ENCODE data around the gene ANKRD6. TPM values are rescaled to one million over a fixed set of nuclear protein-coding genes. Genes with fewer than 3 reads are reported as not detected.

Gene ANKRD6
- polyA plus RNA-seq, 1 of the 3 experiments (the other 2 are of a cell fraction) = 2.6 TPM

DNA sequence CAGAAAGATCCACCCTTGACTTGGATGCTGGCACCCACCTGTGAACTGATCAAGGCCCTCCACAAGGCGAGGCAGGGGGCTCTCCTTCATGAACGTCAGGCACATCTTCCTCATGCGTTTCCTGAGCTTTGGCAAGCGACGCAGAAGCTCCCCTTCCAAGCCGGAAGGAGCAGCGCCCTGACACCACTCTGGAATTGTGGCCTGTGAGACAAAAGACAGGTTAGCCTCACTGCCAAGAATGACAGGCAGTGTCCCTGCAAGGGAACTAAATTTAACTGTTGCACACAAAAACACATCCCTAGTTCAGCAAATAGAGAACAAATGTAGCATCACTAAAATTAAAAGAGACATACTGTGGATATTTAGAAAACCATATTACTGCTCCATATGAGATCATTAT is 247.6 kb downstream of the ANKRD6 start:
- ChIA-PET CTCF (interaction anchor here (1.0 kb wide), 1 partner anchor 34 kb away, joined by 3 read pairs; no protein-coding TSS in a partner anchor), POLR2A (no interaction called here)
- H3K27ac ChIP-seq (ENCODE audit: low read depth in 2 of 2, low read length in 1 of 2) = no peak overlapping the region
- DNase-seq = no peak
- no peaks in the 10 kb centered on the region for H3F3A ChIP-seq (replicated peaks; ENCODE audit: insufficient read depth)
- no peak overlapping the region for H3K4me2 ChIP-seq
- H3K36me3 ChIP-seq (replicated peaks in 1 of 2; ENCODE audit: control insufficient read depth in 1 of 2, insufficient read depth in 2 of 2, low read length in 1 of 2) = peaks cover 43 to 59% of the 10 kb centered on the region in 2 experiments
- H3K4me1 ChIP-seq (ENCODE audit: control insufficient read depth in 1 of 2, insufficient read depth in 2 of 2, low read depth in 1 of 2, low read length in 1 of 2) = peaks cover 0 to 7% of the 10 kb centered on the region in 2 experiments; a peak in 3 of 4 replicates
- no peaks in the 10 kb centered on the region for H3K9me3 ChIP-seq
- WGBS (ENCODE audit: low lambda C conversion rate) = 84% methylated on average over 7 of the region's 7 CpGs
- H4K20me1 ChIP-seq (ENCODE audit: insufficient read depth) = no peaks in the 10 kb centered on the region
- no peak overlapping the region for H3K9ac ChIP-seq
- no peaks in the 10 kb centered on the region for H3K27me3 ChIP-seq (ENCODE audit: insufficient read depth)
- TF ChIP-seq, protein P1, sequence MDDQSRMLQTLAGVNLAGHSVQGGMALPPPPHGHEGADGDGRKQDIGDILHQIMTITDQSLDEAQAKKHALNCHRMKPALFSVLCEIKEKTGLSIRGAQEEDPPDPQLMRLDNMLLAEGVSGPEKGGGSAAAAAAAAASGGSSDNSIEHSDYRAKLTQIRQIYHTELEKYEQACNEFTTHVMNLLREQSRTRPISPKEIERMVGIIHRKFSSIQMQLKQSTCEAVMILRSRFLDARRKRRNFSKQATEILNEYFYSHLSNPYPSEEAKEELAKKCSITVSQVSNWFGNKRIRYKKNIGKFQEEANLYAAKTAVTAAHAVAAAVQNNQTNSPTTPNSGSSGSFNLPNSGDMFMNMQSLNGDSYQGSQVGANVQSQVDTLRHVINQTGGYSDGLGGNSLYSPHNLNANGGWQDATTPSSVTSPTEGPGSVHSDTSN (IDR thresholded peaks at IDR 0.05) = no peak
- TF ChIP-seq FOXM1 (IDR thresholded peaks at IDR 0.05; ENCODE audit: low read depth) (no peak), TAF1 (IDR thresholded peaks at IDR 0.05; ENCODE audit: borderline replicate concordance, low read depth, low read length) (no peak), RAD21 (IDR thresholded peaks at IDR 0.05; ENCODE audit: low read length) (no peak)
- H2AFZ ChIP-seq (ENCODE audit: low read depth) = no peak overlapping the region
- no peaks in the 10 kb centered on the region for H3K9me2 ChIP-seq
- no peaks in the 10 kb centered on the region for H3K79me2 ChIP-seq (ENCODE audit: insufficient read depth)
- H3K4me3 ChIP-seq (ENCODE audit: low read depth in 2 of 2, low read length in 1 of 2) = no peak overlapping the region

DNA sequence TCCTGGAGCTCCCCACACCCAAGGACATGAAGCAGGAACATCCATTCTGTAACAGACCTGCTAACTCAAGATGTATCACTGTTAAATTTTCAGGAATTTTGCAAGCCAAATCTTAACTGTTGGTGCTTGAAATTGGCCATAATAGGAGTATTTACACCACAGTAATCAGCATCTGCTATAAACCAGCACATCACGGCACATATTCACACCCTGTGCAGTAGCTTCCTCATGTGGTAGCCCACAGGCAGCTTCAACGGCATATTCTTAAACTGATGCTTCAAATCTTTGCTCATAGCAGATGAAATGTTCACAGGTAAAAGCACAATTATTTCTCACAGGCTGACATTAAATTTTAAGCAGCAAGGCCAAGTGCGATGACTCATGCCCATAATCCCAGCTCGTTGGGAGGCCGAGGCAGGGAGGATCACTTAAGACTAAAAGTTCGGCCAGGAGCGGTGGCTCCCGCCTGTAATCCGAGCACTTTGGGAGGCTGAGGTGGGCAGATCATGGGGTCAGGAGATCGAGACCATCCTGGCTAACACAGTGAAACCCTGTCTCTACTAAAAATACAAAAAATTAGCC is 249.1 kb downstream of the ANKRD6 start:
- Histone ChIP-seq H3K36me3 (replicated peaks in 1 of 2; ENCODE audit: control insufficient read depth in 1 of 2, insufficient read depth in 2 of 2, low read length in 1 of 2) (peaks cover 38 to 61% of the 10 kb centered on the region in 2 experiments), H3K79me2 (ENCODE audit: insufficient read depth) (no peaks in the 10 kb centered on the region), H3K4me3 (ENCODE audit: low read depth in 2 of 2, low read length in 1 of 2) (no peak overlapping the region), H3K9me3 (no peaks in the 10 kb centered on the region), H3K4me1 (ENCODE audit: control insufficient read depth in 1 of 2, insufficient read depth in 2 of 2, low read depth in 1 of 2, low read length in 1 of 2) (no peaks in the 10 kb centered on the region; a peak in 1 of 4 replicates), H3F3A (replicated peaks; ENCODE audit: insufficient read depth) (no peaks in the 10 kb centered on the region), H3K4me2 (no peak overlapping the region), H3K27ac (ENCODE audit: low read depth in 2 of 2, low read length in 1 of 2) (no peak overlapping the region), H3K27me3 (ENCODE audit: insufficient read depth) (no peaks in the 10 kb centered on the region), H4K20me1 (ENCODE audit: insufficient read depth) (no peaks in the 10 kb centered on the region), H3K9me2 (no peaks in the 10 kb centered on the region), H2AFZ (ENCODE audit: low read depth) (no peak overlapping the region), H3K9ac (no peak overlapping the region)
- CTCF ChIA-PET = interaction anchor here (1.2 kb wide), 1 partner anchor 310 kb away, joined by 3 read pairs; no protein-coding TSS in a partner anchor
- POLR2A ChIA-PET = no interaction called here
- WGBS (ENCODE audit: low lambda C conversion rate) = 92% methylated on average over 10 of the region's 10 CpGs
- DNase-seq = no peak
- TF ChIP-seq, protein P2, sequence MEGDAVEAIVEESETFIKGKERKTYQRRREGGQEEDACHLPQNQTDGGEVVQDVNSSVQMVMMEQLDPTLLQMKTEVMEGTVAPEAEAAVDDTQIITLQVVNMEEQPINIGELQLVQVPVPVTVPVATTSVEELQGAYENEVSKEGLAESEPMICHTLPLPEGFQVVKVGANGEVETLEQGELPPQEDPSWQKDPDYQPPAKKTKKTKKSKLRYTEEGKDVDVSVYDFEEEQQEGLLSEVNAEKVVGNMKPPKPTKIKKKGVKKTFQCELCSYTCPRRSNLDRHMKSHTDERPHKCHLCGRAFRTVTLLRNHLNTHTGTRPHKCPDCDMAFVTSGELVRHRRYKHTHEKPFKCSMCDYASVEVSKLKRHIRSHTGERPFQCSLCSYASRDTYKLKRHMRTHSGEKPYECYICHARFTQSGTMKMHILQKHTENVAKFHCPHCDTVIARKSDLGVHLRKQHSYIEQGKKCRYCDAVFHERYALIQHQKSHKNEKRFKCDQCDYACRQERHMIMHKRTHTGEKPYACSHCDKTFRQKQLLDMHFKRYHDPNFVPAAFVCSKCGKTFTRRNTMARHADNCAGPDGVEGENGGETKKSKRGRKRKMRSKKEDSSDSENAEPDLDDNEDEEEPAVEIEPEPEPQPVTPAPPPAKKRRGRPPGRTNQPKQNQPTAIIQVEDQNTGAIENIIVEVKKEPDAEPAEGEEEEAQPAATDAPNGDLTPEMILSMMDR (IDR thresholded peaks at IDR 0.05) = no peak
- TF ChIP-seq RCOR1 (IDR thresholded peaks at IDR 0.05; ENCODE audit: low read length) = no peak
- TF ChIP-seq, protein P3, sequence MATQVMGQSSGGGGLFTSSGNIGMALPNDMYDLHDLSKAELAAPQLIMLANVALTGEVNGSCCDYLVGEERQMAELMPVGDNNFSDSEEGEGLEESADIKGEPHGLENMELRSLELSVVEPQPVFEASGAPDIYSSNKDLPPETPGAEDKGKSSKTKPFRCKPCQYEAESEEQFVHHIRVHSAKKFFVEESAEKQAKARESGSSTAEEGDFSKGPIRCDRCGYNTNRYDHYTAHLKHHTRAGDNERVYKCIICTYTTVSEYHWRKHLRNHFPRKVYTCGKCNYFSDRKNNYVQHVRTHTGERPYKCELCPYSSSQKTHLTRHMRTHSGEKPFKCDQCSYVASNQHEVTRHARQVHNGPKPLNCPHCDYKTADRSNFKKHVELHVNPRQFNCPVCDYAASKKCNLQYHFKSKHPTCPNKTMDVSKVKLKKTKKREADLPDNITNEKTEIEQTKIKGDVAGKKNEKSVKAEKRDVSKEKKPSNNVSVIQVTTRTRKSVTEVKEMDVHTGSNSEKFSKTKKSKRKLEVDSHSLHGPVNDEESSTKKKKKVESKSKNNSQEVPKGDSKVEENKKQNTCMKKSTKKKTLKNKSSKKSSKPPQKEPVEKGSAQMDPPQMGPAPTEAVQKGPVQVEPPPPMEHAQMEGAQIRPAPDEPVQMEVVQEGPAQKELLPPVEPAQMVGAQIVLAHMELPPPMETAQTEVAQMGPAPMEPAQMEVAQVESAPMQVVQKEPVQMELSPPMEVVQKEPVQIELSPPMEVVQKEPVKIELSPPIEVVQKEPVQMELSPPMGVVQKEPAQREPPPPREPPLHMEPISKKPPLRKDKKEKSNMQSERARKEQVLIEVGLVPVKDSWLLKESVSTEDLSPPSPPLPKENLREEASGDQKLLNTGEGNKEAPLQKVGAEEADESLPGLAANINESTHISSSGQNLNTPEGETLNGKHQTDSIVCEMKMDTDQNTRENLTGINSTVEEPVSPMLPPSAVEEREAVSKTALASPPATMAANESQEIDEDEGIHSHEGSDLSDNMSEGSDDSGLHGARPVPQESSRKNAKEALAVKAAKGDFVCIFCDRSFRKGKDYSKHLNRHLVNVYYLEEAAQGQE (IDR thresholded peaks at IDR 0.05; ENCODE audit: low read depth, low read length) = no peak
- TF ChIP-seq, protein P1 (IDR thresholded peaks at IDR 0.05) = no peak
- TF ChIP-seq ELF1 (IDR thresholded peaks at IDR 0.05) = no peak
- TF ChIP-seq, protein P4, sequence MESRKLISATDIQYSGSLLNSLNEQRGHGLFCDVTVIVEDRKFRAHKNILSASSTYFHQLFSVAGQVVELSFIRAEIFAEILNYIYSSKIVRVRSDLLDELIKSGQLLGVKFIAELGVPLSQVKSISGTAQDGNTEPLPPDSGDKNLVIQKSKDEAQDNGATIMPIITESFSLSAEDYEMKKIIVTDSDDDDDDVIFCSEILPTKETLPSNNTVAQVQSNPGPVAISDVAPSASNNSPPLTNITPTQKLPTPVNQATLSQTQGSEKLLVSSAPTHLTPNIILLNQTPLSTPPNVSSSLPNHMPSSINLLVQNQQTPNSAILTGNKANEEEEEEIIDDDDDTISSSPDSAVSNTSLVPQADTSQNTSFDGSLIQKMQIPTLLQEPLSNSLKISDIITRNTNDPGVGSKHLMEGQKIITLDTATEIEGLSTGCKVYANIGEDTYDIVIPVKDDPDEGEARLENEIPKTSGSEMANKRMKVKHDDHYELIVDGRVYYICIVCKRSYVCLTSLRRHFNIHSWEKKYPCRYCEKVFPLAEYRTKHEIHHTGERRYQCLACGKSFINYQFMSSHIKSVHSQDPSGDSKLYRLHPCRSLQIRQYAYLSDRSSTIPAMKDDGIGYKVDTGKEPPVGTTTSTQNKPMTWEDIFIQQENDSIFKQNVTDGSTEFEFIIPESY (IDR thresholded peaks at IDR 0.05; ENCODE audit: borderline replicate concordance, low read depth) = no peak
- no peak for TF ChIP-seq CHD2 (IDR thresholded peaks at IDR 0.05; ENCODE audit: low read length, partially characterized antibody)
- no peak for TF ChIP-seq FOXM1 (IDR thresholded peaks at IDR 0.05; ENCODE audit: low read depth)
- TF ChIP-seq RFX5 (IDR thresholded peaks at IDR 0.05; ENCODE audit: low read length) = no peak
- TF ChIP-seq, protein P5, sequence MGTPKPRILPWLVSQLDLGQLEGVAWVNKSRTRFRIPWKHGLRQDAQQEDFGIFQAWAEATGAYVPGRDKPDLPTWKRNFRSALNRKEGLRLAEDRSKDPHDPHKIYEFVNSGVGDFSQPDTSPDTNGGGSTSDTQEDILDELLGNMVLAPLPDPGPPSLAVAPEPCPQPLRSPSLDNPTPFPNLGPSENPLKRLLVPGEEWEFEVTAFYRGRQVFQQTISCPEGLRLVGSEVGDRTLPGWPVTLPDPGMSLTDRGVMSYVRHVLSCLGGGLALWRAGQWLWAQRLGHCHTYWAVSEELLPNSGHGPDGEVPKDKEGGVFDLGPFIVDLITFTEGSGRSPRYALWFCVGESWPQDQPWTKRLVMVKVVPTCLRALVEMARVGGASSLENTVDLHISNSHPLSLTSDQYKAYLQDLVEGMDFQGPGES (IDR thresholded peaks at IDR 0.05; ENCODE audit: low read depth, low read length) = no peak
- no peak for TF ChIP-seq JUND (IDR thresholded peaks at IDR 0.05)
- TF ChIP-seq TCF12 (IDR thresholded peaks at IDR 0.05) = no peak
- no peak for TF ChIP-seq RXRA (IDR thresholded peaks at IDR 0.05; ENCODE audit: borderline replicate concordance, low read depth)
- TF ChIP-seq EP300 (IDR thresholded peaks at IDR 0.05; ENCODE audit: borderline replicate concordance in 1 of 2, low read depth in 1 of 2, low read length in 1 of 2) = no peak
